Measurements from ENCODE around the gene DNAH1.

DNAH1 gene

DNA sequence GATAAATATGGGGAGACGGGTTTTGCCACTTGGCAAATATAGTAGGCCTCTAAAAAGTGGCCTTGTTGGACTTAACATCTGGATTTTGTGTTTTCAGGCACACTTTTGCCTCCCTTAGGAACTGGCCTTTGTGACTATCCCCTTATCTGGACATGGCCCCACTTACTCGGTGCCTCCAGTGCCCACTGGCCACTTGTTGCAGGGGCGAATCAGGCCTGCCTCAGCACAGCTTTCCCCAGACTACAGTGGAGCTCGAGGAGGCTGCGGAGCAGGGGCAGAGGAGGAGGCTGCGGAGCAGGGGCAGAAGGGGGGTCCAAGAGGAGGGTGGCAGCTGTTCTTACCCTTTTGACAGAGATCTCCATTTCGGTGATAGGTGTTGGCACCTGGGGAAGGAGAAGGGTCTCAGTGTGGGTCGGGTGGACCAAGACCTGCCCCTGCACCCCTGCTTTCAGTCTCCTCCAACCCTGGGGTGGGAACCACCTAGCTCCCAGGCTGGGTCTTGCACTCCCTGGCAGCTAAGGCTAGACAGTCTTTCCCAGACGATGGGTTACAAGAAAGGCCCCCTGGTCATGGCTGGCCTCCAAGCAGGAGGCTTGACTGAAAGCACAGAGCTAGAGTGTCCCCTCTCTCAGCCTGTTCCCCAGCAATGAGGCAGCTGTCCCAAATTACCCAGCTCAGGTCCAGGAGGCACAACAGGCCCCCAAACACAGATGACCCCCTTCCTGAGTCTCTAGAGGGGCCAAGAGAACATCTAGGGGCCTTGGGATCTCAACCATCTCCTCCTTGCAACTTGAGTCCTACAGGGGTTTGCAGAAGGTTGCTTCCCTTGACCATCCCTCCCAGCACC, 122.7 kb downstream of the DNAH1 start:
- Histone ChIP-seq H3K9me3 (ENCODE audit: control insufficient read depth, low read length) (no peaks in the 10 kb centered on the region), H3K27ac (ENCODE audit: insufficient read depth, low read length, poor library complexity, severe bottlenecking) (no peak overlapping the region), H3K27me3 (replicated peaks; ENCODE audit: control insufficient read depth, insufficient read depth, low read length, poor library complexity, severe bottlenecking) (no peaks in the 10 kb centered on the region), H3K4me1 (ENCODE audit: control insufficient read depth, insufficient read depth, low read length, poor library complexity, severe bottlenecking) (no peaks in the 10 kb centered on the region), H3K36me3 (ENCODE audit: control insufficient read depth, insufficient read depth, low read length) (no peaks in the 10 kb centered on the region), H3K4me3 (ENCODE audit: insufficient read depth, low read depth, low read length, poor library complexity, severe bottlenecking) (no peak overlapping the region)
- DNase-seq, result no peak

DNA sequence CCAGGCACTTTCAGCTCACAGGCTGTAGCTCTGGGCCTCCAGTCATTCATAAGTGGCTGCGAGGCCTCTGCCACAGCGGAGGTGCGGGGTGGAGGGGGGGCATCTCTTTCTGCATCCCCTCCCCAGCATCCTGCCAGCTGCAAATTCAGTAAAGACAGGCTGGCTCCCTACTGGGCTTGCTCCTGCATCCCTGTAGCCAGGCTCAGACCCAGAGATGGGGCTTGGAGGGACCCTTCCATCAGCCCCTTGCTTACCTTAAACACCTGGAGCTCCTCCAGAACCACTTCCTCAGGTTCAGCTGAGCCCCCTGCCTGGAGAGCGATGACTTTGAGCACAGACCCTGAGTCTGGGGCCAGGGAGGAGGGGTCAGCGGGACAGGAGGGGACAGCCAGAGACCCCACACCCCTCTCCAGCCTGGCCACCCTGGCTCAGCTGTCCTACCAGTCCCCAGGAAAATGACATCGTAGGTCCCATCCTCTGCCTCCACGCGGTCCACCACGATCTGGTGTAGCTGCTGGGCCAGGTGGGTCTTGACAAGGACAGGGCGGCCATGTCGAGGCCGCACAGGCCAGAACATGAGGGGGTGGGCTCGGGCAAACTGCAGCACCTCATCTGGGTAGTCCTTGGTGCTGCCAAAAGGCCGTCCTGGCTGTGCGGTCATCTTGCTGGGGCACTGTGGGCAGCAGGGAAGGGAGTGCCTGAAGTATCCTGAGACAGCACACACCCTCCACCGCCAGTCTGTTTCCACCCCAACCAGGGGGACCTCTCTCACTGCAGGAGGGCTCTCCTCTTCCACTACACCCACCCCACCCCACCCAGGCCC, 123.5 kb downstream of the DNAH1 start:
- no peak overlapping the region for H3K4me3 ChIP-seq (ENCODE audit: insufficient read depth, low read depth, low read length, poor library complexity, severe bottlenecking)
- no peaks in the 10 kb centered on the region for H3K27me3 ChIP-seq (replicated peaks; ENCODE audit: control insufficient read depth, insufficient read depth, low read length, poor library complexity, severe bottlenecking)
- no peaks in the 10 kb centered on the region for H3K9me3 ChIP-seq (ENCODE audit: control insufficient read depth, low read length)
- H3K36me3 ChIP-seq (ENCODE audit: control insufficient read depth, insufficient read depth, low read length), result no peaks in the 10 kb centered on the region
- no peak for DNase-seq
- no peaks in the 10 kb centered on the region for H3K4me1 ChIP-seq (ENCODE audit: control insufficient read depth, insufficient read depth, low read length, poor library complexity, severe bottlenecking)
- H3K27ac ChIP-seq (ENCODE audit: insufficient read depth, low read length, poor library complexity, severe bottlenecking), result no peak overlapping the region

GRCh38 chr3:52440249-52440551, 124.1 kb downstream of the DNAH1 start:
- Histone ChIP-seq H3K4me3 (ENCODE audit: insufficient read depth, low read depth, low read length, poor library complexity, severe bottlenecking) (no peak overlapping the region), H3K4me1 (ENCODE audit: control insufficient read depth, insufficient read depth, low read length, poor library complexity, severe bottlenecking) (peaks cover 2% of the 10 kb centered on the region), H3K27me3 (replicated peaks; ENCODE audit: control insufficient read depth, insufficient read depth, low read length, poor library complexity, severe bottlenecking) (no peaks in the 10 kb centered on the region), H3K27ac (ENCODE audit: insufficient read depth, low read length, poor library complexity, severe bottlenecking) (no peak overlapping the region), H3K9me3 (ENCODE audit: control insufficient read depth, low read length) (no peaks in the 10 kb centered on the region), H3K36me3 (ENCODE audit: control insufficient read depth, insufficient read depth, low read length) (no peaks in the 10 kb centered on the region)
- DNase-seq, result no peak

DNA sequence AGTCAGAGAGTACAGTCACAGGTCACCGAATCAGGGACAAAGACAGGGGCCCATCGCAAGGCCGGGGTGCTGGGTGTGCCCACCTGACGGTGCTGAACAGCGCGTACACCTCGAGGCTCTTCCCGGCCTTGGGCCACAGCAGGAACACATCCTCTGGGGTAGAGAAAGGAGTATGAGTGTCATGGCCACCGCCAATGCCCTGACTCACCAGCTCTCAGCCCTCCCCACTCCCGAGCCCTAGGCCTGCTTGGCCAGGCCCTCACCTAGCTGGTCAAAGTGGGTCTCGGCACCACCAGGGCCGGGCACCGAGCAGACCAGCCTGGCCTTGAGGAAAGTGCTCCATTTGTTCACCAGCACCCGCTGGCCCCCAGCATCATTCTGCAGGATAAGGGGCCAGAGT, 124.6 kb downstream of the DNAH1 start:
- peaks cover 3% of the 10 kb centered on the region for H3K4me1 ChIP-seq (ENCODE audit: control insufficient read depth, insufficient read depth, low read length, poor library complexity, severe bottlenecking)

DNA sequence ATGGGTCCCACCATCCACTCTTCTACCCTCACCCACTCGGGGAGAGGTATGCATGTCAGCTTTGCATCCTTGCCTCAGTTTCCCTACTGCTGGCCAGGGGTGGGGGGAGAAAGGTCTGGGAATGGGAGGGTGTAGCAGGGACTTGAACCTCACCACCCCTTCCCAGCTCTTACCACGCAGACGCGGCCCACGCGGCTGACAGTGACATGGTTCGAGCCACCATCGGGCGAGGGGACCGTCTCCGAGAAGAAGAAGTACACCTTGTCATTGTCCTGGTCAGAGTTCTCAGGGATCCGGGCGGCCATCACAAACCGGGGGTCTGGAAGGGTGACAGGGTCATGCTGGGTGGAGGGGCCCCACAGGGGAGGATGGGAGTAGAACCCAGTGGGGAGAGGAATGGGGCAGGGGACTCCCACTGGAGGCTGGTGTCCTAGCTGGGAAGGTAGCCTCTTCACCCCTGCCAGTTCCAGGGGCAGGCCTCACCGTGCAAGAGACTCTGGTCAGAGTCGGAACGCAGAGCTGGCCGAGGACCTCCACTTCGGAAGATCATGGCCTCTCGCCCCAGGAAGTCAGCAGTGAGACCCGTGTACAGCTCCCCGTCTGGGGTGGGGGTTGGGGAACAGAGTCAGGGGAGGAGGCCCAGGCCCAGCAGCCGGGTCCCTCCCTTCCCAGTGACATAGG, 125.1 kb downstream of the DNAH1 start:
- Histone ChIP-seq H3K36me3 (ENCODE audit: control insufficient read depth, insufficient read depth, low read length) (no peaks in the 10 kb centered on the region), H3K27ac (ENCODE audit: insufficient read depth, low read length, poor library complexity, severe bottlenecking) (no peak overlapping the region), H3K27me3 (replicated peaks; ENCODE audit: control insufficient read depth, insufficient read depth, low read length, poor library complexity, severe bottlenecking) (no peaks in the 10 kb centered on the region), H3K9me3 (ENCODE audit: control insufficient read depth, low read length) (no peaks in the 10 kb centered on the region), H3K4me1 (ENCODE audit: control insufficient read depth, insufficient read depth, low read length, poor library complexity, severe bottlenecking) (peaks cover 3% of the 10 kb centered on the region), H3K4me3 (ENCODE audit: insufficient read depth, low read depth, low read length, poor library complexity, severe bottlenecking) (no peak overlapping the region)
- DNase-seq, result no peak

More for the DNA sequence above, 124.6 kb downstream of the DNAH1 start:
- Histone ChIP-seq H3K9me3 (ENCODE audit: control insufficient read depth, low read length) (no peaks in the 10 kb centered on the region), H3K36me3 (ENCODE audit: control insufficient read depth, insufficient read depth, low read length) (no peaks in the 10 kb centered on the region), H3K27ac (ENCODE audit: insufficient read depth, low read length, poor library complexity, severe bottlenecking) (no peak overlapping the region), H3K27me3 (replicated peaks; ENCODE audit: control insufficient read depth, insufficient read depth, low read length, poor library complexity, severe bottlenecking) (no peaks in the 10 kb centered on the region), H3K4me3 (ENCODE audit: insufficient read depth, low read depth, low read length, poor library complexity, severe bottlenecking) (no peak overlapping the region)
- no peak for DNase-seq

DNA sequence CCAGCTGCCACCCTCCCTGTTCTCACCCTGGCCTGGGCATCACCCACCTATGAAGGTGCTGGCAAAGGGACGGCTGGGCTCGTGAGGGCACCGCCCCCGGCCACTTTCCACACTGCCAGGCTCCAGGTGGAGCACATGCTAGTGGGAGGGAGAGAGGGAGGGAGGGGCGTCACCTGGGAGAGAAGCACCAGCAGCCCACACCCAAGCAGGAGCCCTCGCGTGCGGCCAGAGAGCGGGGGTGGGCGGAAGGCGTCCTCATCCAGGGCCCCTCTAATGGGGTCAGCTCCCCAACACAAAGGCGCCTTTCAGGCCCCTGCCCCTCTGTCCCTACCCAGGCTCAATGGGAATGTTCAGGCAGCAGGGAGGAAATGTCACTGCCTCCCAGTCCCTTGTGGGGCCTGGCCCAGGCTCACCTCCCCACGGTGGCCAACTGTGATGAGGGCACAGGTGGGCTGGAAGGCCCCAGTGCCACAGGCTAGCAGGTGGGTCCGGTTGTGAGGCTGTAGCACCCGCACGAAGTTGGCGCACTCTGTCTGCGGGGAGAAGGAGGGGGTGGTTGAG, 125.7 kb downstream of the DNAH1 start:
- Histone ChIP-seq H3K4me1 (ENCODE audit: control insufficient read depth, insufficient read depth, low read length, poor library complexity, severe bottlenecking) (peaks cover 3% of the 10 kb centered on the region), H3K27me3 (replicated peaks; ENCODE audit: control insufficient read depth, insufficient read depth, low read length, poor library complexity, severe bottlenecking) (no peaks in the 10 kb centered on the region), H3K9me3 (ENCODE audit: control insufficient read depth, low read length) (no peaks in the 10 kb centered on the region), H3K36me3 (ENCODE audit: control insufficient read depth, insufficient read depth, low read length) (no peaks in the 10 kb centered on the region), H3K4me3 (ENCODE audit: insufficient read depth, low read depth, low read length, poor library complexity, severe bottlenecking) (no peak overlapping the region), H3K27ac (ENCODE audit: insufficient read depth, low read length, poor library complexity, severe bottlenecking) (no peak overlapping the region)
- no peak for DNase-seq

DNA sequence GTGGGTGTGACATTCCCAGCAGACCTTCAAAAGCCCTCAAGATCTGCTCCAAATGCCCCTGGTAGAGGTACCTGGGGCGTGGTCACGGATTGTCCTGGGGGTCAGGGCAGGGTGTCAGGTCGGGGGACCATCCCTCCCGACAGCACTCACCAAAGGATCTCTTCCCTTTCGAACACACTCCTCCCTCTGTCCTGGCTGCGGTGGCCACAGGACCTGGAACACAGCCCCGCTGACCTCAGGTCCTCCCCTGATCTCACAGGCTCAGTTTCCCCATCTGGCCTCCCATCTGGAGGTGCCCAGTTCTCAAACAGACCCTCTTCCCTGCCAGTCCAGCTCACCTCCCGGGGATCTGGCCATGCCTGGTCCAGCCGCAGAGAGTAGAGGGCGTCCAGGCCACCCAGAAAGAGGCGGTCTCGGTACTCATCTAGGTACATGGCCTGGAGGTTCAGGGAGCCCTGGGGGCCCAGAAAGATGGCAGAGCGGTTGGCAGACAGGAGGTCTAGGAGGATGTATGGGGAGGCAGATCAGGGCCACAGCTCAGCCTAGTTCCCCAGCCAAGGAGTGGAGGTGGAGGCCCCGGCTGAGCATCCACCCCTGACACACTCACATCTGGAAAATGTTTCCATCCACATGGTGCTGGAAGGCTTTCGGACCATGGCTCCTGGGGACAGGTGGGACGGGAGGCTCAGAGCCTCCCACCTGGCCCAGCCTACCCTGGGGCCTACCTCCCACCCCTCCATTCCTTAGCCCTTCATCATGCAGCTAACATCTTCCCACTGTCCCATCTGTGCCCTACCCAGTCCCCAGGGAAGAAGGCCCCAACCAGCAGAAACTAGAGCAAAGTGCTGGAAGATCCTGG, 126.5 kb downstream of the DNAH1 start:
- DNase-seq, result no peak
- no peak overlapping the region for H3K4me3 ChIP-seq (ENCODE audit: insufficient read depth, low read depth, low read length, poor library complexity, severe bottlenecking)
- H3K4me1 ChIP-seq (ENCODE audit: control insufficient read depth, insufficient read depth, low read length, poor library complexity, severe bottlenecking), result peaks cover 3% of the 10 kb centered on the region
- no peaks in the 10 kb centered on the region for H3K27me3 ChIP-seq (replicated peaks; ENCODE audit: control insufficient read depth, insufficient read depth, low read length, poor library complexity, severe bottlenecking)
- H3K36me3 ChIP-seq (ENCODE audit: control insufficient read depth, insufficient read depth, low read length), result no peaks in the 10 kb centered on the region
- no peak overlapping the region for H3K27ac ChIP-seq (ENCODE audit: insufficient read depth, low read length, poor library complexity, severe bottlenecking)
- no peaks in the 10 kb centered on the region for H3K9me3 ChIP-seq (ENCODE audit: control insufficient read depth, low read length)

DNA sequence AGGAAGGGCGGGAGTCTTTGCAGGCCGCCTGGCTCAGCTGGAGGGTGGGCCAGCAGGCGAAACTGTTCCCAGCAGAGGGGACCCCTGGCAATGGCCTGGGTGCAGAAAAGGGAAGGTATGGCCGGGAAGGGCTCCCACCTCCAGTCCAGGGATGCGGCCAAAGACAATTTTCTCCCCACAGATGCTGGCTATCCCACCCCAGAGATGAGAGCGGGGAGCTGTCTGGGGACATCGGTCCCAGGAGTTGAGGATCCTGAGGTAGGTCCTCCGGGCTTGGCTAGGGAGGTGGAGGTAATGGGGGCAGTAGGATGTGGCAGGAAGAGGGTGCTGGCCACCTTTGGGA, 127.1 kb downstream of the DNAH1 start:
- Histone ChIP-seq H3K4me1 (ENCODE audit: control insufficient read depth, insufficient read depth, low read length, poor library complexity, severe bottlenecking) (peaks cover 3% of the 10 kb centered on the region), H3K4me3 (ENCODE audit: insufficient read depth, low read depth, low read length, poor library complexity, severe bottlenecking) (no peak overlapping the region), H3K27ac (ENCODE audit: insufficient read depth, low read length, poor library complexity, severe bottlenecking) (no peak overlapping the region), H3K9me3 (ENCODE audit: control insufficient read depth, low read length) (no peaks in the 10 kb centered on the region), H3K27me3 (replicated peaks; ENCODE audit: control insufficient read depth, insufficient read depth, low read length, poor library complexity, severe bottlenecking) (no peaks in the 10 kb centered on the region), H3K36me3 (ENCODE audit: control insufficient read depth, insufficient read depth, low read length) (no peaks in the 10 kb centered on the region)
- DNase-seq, result no peak

DNA sequence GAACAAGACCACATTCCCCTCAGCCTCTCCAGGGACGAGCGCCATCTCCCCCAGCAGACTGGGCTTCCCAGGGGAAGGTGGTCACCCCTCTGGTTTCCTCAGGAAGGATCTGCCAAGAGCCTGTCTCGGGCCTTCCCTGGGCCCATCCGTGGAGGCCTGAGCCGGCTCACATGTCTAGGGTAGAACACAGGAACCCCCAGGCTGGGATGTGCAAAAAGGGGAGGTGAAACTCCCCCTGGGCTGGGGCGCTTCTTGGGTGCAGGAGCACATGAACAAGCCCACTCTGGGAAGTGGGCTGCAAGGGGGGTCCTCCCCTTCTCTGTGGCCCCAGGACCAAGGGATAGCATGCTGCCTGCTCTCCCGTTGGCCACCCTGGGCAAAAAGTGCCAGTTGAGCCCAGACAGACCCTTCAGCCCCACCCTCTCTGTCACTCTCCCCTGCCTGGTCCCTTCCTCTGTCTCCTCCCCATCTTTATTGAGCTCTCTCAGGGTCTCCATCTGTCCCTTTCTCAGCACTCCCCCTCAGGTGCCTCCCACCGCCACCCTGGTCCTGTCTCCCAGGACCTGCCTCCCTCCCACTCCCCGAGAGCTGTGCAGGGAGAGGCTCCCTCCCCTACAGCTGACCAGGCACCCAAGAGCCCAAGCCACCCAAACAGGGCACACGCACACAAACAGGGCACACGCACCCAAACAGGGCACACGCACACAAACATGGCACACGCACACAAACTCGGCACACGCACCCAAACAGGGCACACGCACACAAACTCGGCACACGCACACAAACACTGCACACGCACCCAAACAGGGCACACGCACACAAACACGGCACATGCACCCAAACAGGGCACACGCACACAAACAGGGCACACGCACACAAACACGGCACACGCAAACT, 127.9 kb downstream of the DNAH1 start:
- H3K27me3 ChIP-seq (replicated peaks; ENCODE audit: control insufficient read depth, insufficient read depth, low read length, poor library complexity, severe bottlenecking), result no peaks in the 10 kb centered on the region
- no peaks in the 10 kb centered on the region for H3K9me3 ChIP-seq (ENCODE audit: control insufficient read depth, low read length)
- H3K4me3 ChIP-seq (ENCODE audit: insufficient read depth, low read depth, low read length, poor library complexity, severe bottlenecking), result no peak overlapping the region
- H3K4me1 ChIP-seq (ENCODE audit: control insufficient read depth, insufficient read depth, low read length, poor library complexity, severe bottlenecking), result peaks cover 3% of the 10 kb centered on the region
- no peaks in the 10 kb centered on the region for H3K36me3 ChIP-seq (ENCODE audit: control insufficient read depth, insufficient read depth, low read length)
- H3K27ac ChIP-seq (ENCODE audit: insufficient read depth, low read length, poor library complexity, severe bottlenecking), result no peak overlapping the region
- no peak for DNase-seq
